Esophagus squamous epithelium (tissue), 5 donors: ENCODE measurements around the gene PLEKHA5. TPM values are rescaled to one million over a fixed set of nuclear protein-coding genes. Genes with fewer than 3 reads are reported as not detected.
"Not testable (repeated sequence)": the region's sequence is repeated elsewhere in the genome, so short reads cannot be mapped to it uniquely, and the experiment has no call there.

ENCODE experiments used
- DNase-seq: peaks from one replicate; lab custom pipeline; 2025; lab: John Stamatoyannopoulos, UW
- H3K27ac ChIP-seq, 4 donors: fragments of 200-600 bp; sonication (generic); one replicate each; pipeline ENCODE4 v1.5.1; 2016 to 2019; ENCODE audit warnings: mild to moderate bottlenecking in 1 of 4
- H3K27me3 ChIP-seq, 4 donors: fragments of 200-600 bp; sonication (generic); 1 replicate in 3 of 4; 2 replicates in 1 of 4; pipeline versions ENCODE4 v1.5.1 to v1.6.0; 2017 to 2021; ENCODE audit warnings: antibody characterized with exemption in 1 of 4
- H3K36me3 ChIP-seq, 3 donors: fragments of 200-600 bp; sonication (generic); one replicate each; pipeline ENCODE4 v1.5.1; 2016 to 2019
- H3K4me1 ChIP-seq, 3 donors: fragments of 200-600 bp; sonication (generic); one replicate each; pipeline ENCODE4 v1.5.1; 2017 to 2019
- H3K4me3 ChIP-seq, 4 donors: fragments of 200-600 bp; sonication (generic); 1 replicate in 3 of 4; 2 replicates in 1 of 4; pipeline ENCODE4 v1.5.1; 2016 to 2019; ENCODE audit warnings: mild to moderate bottlenecking in 2 of 4, moderate library complexity in 1 of 4
- H3K9me3 ChIP-seq, 3 donors: fragments of 200-600 bp; sonication (generic); one replicate each; pipeline ENCODE4 v1.5.1; 2016 to 2019
- POLR2A ChIP-seq, 4 donors: fragments of 450-650 bp; IDR thresholded peaks; one replicate each; pipeline ENCODE4 v1.6.1; 2017; ENCODE audit warnings: antibody characterized with exemption in 4 of 4, mild to moderate bottlenecking in 4 of 4, moderate library complexity in 3 of 4
- WGBS, 2 donors: methylation state at CpG; one replicate each; pipeline ENCODE4 v1.1.5; 2018; 5-methylcytosine and 5-hydroxymethylcytosine counted together
- intact Hi-C: fragments of 100-400 bp; cut with DNase I; formaldehyde crosslinking; loops from one replicate; pipeline ENCODE4 v1.15.0; 2022
- total RNA-seq, 4 donors: library from RNA; depleted of rRNA; stranded (reverse); fragments of >200 nt; gene quantifications; one replicate each; pipeline ENCODE4 v1.1.0, GENCODE V29; 2016
- TF ChIP-seq, protein P1 (sequence below), 6 experiments: fragments of 450-650 bp in 4 of 6; fragments of 200-600 bp in 2 of 6; sonication (generic) in 2 of 6; IDR thresholded peaks; one replicate each; pipeline ENCODE4 v1.5.1; 2016 to 2019; ENCODE audit warnings: antibody characterized with exemption in 6 of 6, mild to moderate bottlenecking in 4 of 6, moderate library complexity in 4 of 6
- donor health status: DM: yes; HTN: yes; CAD: no.

The PLEKHA5 gene
- total RNA-seq, 4 donors from 2014 or later: 16.1 to 43.7 (median 29.3) TPM

DNA sequence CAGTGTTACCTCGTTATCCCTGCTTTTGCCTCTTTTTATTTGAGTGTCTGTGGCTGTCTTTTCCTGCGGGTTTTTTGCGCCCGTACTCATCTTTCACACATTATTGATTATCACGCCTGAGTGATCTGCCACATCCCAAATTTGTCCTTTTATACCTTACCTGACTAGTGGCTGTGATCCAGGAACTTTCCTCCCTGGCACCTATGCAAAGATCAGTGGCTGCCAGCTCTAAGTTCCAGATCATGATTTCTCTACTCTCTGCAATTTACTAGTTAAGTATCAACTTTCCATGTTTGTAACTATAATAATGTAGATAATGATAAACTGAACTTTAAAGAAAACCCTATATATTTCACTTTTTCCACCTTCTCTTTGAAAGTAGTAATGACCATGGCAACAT lies 36.9 kb downstream of the PLEKHA5 start:
- Histone ChIP-seq H3K9me3 (no peaks in the 10 kb centered on the region), H3K27ac (peak overlapping the region in 2 of 4 donors; percentile 64 to 80), H3K4me3 (no peak overlapping the region), H3K27me3 (no peaks in the 10 kb centered on the region), H3K36me3 (no peaks in the 10 kb centered on the region), H3K4me1 (peaks cover 0 to 53% (median 11%) of the 10 kb centered on the region in 3 donors)
- 65 to 80% methylated on average over 5 of the region's 5 CpGs for WGBS, 2 donors
- intact Hi-C loops: no loop called here
- TF ChIP-seq, protein P1, sequence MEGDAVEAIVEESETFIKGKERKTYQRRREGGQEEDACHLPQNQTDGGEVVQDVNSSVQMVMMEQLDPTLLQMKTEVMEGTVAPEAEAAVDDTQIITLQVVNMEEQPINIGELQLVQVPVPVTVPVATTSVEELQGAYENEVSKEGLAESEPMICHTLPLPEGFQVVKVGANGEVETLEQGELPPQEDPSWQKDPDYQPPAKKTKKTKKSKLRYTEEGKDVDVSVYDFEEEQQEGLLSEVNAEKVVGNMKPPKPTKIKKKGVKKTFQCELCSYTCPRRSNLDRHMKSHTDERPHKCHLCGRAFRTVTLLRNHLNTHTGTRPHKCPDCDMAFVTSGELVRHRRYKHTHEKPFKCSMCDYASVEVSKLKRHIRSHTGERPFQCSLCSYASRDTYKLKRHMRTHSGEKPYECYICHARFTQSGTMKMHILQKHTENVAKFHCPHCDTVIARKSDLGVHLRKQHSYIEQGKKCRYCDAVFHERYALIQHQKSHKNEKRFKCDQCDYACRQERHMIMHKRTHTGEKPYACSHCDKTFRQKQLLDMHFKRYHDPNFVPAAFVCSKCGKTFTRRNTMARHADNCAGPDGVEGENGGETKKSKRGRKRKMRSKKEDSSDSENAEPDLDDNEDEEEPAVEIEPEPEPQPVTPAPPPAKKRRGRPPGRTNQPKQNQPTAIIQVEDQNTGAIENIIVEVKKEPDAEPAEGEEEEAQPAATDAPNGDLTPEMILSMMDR (IDR thresholded peaks at IDR 0.05): no peak
- no peak for TF ChIP-seq POLR2A (IDR thresholded peaks at IDR 0.05)
- DNase-seq: no peak

DNA sequence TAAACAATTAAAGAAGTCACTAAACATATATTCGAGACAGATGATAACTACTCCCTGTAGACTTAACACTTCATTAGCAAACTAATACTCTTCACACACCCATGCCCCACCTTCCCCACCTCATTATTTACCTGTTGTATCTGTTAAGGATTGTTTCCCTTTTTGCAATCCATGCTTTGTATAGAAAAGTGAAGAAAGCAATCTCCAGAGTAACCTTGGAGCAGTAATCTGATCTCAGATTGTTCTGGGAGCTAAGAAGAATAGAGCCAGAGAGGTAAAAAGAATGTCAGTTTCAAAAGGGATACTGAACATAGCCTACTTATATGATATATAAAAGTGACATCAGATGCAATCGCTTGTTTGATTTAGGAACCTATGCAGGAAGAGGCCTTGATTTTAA lies 37.4 kb downstream of the PLEKHA5 start:
- WGBS, 2 donors: 33 to 47% methylated on average over 2 of the region's 2 CpGs
- TF ChIP-seq, protein P1 (IDR thresholded peaks at IDR 0.05): no peak
- no peak for TF ChIP-seq POLR2A (IDR thresholded peaks at IDR 0.05)
- Histone ChIP-seq H3K4me3 (no peak overlapping the region), H3K27me3 (no peaks in the 10 kb centered on the region), H3K4me1 (peaks cover 0 to 50% (median 11%) of the 10 kb centered on the region in 3 donors), H3K36me3 (no peaks in the 10 kb centered on the region), H3K27ac (no peak overlapping the region), H3K9me3 (no peaks in the 10 kb centered on the region)
- DNase-seq: no peak
- intact Hi-C loops: no loop called here

DNA sequence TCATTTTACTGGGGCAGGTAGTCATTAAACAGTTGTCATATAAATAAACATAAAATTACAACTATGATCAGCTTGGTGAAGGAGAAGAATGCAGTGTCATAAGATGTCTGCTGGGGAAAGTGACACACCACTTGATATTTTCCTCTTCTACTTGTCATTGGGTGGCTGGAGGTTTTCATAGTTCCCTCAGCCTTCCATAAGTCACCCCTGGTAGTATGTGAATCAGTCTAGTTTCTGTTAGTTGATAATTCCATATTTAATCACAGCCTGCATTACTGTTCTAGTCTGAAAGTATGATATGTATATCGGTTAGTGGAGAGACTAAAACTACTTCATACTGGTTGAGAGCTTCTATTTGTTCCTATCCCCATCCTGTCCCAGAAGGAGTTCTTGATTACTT lies 38.2 kb downstream of the PLEKHA5 start:
- no peak for DNase-seq
- 86 to 100% methylated on average over 1 of the region's 1 CpG for WGBS, 2 donors
- H3K4me1 ChIP-seq: peaks cover 0 to 48% (median 11%) of the 10 kb centered on the region in 3 donors
- no peak overlapping the region for H3K4me3 ChIP-seq
- H3K36me3 ChIP-seq: no peaks in the 10 kb centered on the region
- no peak overlapping the region for H3K27ac ChIP-seq
- H3K9me3 ChIP-seq: no peaks in the 10 kb centered on the region
- H3K27me3 ChIP-seq: no peaks in the 10 kb centered on the region
- TF ChIP-seq POLR2A (IDR thresholded peaks at IDR 0.05): no peak
- TF ChIP-seq, protein P1 (IDR thresholded peaks at IDR 0.05): no peak
- intact Hi-C loops: no loop called here

DNA sequence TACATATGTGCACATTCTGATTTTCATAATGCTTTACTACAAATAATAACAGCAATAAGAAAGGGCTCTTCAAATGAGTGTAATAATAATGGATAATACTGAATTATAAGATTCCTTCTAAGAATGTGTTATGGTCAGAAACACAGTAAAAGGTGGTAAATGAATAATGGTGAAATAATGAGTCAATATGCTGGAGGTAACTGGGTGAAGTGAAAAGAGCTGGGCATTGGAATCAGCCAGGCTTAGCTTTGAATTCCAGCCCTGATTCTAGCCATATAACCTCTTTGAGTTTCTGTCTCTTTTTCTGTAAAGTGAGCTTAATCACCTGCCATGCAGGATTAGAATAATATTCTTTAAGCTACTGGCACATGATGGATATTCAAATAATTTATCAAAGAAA lies 39.1 kb downstream of the PLEKHA5 start:
- H3K9me3 ChIP-seq: no peaks in the 10 kb centered on the region
- no peak overlapping the region for H3K27ac ChIP-seq
- H3K36me3 ChIP-seq: no peaks in the 10 kb centered on the region
- no peaks in the 10 kb centered on the region for H3K27me3 ChIP-seq
- no peak for DNase-seq
- intact Hi-C loops: no loop called here
- TF ChIP-seq, protein P1 (IDR thresholded peaks at IDR 0.05): no peak
- no peak for TF ChIP-seq POLR2A (IDR thresholded peaks at IDR 0.05)
- no peak overlapping the region for H3K4me3 ChIP-seq
- H3K4me1 ChIP-seq: peaks cover 0 to 46% (median 11%) of the 10 kb centered on the region in 3 donors

DNA sequence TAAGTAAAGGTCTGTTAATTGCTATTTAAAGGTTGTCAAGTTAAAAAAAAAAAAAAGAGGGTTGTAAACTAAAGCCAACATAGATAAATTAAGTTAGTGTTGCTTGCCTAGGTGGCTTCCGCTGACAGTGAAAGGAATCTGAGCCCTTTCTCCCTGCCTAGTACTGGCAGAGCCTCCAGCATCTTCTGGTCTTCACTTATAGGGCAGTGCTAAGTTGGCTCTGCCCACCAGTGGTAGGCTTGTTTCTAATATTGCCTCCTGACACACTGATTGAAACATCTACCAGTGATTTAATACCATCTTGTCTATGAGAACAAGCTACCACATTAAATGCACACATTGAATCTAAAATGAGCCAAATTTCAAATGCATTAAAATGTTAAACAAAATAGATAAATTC lies 39.7 kb downstream of the PLEKHA5 start:
- WGBS, 2 donors: 96 to 100% methylated on average over 1 of the region's 1 CpG
- Histone ChIP-seq H3K27ac (no peak overlapping the region), H3K36me3 (no peaks in the 10 kb centered on the region), H3K4me1 (peaks cover 0 to 40% (median 11%) of the 10 kb centered on the region in 3 donors), H3K4me3 (no peak overlapping the region), H3K27me3 (no peaks in the 10 kb centered on the region), H3K9me3 (no peaks in the 10 kb centered on the region)
- no peak for DNase-seq
- intact Hi-C loops: no loop called here
- no peak for TF ChIP-seq POLR2A (IDR thresholded peaks at IDR 0.05)
- TF ChIP-seq, protein P1 (IDR thresholded peaks at IDR 0.05): no peak

DNA sequence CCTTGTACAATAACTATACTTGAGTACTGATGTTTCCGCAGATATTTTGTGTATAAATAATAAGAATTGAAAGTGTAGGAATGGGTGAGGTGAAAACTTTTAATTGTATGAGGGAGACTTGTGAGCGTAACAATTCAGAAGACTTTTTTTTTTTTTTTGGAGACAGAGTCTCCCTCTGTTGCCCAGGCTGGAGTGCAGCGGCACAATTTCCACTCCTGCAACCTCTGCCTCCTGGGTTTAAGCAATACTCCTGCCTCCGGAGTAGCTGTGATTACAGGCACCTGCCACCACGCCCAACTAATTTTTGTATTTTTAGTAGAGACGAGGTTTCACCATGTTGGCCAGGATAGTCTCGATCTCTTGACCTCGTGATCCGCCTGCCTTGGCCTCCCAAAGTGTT lies 40.8 kb downstream of the PLEKHA5 start:
- DNase-seq, H3K27ac ChIP-seq, H3K27me3 ChIP-seq, H3K9me3 ChIP-seq, H3K36me3 ChIP-seq, H3K4me3 ChIP-seq, intact Hi-C loops: not testable (repeated sequence)
- H3K4me1 ChIP-seq: peaks cover 0 to 29% (median 5%) of the 10 kb centered on the region in 3 donors
- 91 to 92% methylated on average over 9 of the region's 9 CpGs for whole genome bisulfite sequencing, 2 donors
